D721Med (cell line): ENCODE measurements around the gene PTPN5.
"Not testable (repeated sequence)": the region's sequence is repeated elsewhere in the genome, so short reads cannot be mapped to it uniquely, and the experiment has no call there.

Experiments used
- DNase-seq: peaks from one replicate; pipeline ENCODE4 v3.0.0; 2011; ENCODE audit warnings: low spot score; ENCODE audit not compliant: insufficient read length
- FAIRE-seq: peaks from 2 replicates; lab custom pipeline; 2011; peaks lifted over from hg19 to GRCh38; lab: Jason Lieb, UNC
- TF ChIP-seq, protein P1 (sequence below): IDR thresholded peaks from 2 replicates; pipeline ENCODE4 v1.5.1; 2012; ENCODE audit warnings: mild to moderate bottlenecking, control low read depth; ENCODE audit not compliant: insufficient read depth; ENCODE audit errors: missing control alignments

PTPN5 gene

DNA sequence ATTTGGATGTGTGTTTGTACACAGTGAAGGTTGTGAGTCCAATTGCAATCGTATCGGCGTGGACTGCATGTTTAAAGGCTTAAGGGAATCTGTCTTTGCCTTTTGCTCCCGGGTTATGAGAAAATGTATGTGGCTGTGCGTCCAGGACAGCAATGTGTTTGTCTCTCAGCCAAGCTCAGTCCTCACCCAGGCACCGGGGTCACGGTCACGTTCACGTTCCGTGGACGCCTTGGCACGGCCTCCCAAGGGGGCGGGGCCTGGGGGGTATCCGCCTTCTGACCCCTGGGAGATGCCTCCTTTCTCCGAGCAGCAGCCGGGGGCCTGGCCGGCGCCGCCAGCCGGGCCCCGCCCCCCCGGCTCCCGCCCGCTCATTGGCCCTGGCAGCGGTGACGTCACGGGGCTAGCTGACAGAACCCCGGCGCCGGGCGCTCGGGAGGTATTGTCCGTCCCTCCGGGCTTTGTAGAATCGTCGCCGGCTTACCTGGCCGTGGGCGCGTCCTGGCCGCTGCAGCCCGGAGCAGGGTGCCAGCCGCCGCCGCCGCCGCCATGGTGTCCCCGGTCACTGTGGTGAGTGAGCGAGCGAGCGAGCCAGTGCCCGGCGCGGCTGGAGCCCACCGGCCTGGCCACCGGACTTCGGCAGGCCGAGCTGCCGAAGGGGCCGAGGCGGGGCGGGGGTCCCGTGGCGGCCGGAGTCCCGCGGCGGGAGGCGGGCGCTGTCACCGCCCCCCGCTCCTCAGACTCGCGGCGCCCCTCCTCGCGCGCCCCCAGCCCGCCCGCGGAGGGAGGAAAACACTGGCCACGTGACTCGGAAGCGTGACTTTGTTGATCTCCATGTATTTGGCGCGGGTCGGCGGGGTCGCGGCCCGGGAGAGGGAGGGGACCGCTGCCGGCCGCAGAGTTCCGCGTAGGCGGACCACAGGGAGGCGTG, 93.0 kb downstream of the PTPN5 start, which contains the start of gene TMEM86A:
TMEM86A (plus strand) TSS at position 439 of the 928 bp plus-strand sequence; CDS start at position 547, 108 bp downstream.
- peak; percentile 82 for DNase-seq
- TF ChIP-seq, protein P1, sequence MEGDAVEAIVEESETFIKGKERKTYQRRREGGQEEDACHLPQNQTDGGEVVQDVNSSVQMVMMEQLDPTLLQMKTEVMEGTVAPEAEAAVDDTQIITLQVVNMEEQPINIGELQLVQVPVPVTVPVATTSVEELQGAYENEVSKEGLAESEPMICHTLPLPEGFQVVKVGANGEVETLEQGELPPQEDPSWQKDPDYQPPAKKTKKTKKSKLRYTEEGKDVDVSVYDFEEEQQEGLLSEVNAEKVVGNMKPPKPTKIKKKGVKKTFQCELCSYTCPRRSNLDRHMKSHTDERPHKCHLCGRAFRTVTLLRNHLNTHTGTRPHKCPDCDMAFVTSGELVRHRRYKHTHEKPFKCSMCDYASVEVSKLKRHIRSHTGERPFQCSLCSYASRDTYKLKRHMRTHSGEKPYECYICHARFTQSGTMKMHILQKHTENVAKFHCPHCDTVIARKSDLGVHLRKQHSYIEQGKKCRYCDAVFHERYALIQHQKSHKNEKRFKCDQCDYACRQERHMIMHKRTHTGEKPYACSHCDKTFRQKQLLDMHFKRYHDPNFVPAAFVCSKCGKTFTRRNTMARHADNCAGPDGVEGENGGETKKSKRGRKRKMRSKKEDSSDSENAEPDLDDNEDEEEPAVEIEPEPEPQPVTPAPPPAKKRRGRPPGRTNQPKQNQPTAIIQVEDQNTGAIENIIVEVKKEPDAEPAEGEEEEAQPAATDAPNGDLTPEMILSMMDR, result no peak
- peak; percentile 48 for FAIRE-seq

DNA sequence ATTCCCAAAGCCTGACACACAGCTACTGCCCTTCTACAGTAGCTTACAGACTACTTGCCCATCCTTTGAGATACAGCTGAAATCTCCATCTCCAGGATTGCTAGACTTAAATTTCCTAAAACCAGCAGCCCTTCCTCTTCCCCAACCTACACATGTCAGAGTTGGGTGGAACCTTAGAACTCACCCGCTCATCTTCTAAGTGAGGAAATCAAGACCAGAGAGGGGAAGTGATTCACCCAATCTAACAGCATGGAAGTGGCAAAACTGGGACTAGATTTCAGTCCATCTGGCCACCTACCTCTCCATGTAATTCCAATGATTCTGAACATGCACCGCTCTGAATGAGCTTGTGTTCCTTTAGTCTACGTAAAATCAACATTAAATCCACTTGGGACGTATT, 94.0 kb downstream of the PTPN5 start:
- DNase-seq (no peak), FAIRE-seq (no peak)
- TF ChIP-seq, protein P1, result no peak

DNA sequence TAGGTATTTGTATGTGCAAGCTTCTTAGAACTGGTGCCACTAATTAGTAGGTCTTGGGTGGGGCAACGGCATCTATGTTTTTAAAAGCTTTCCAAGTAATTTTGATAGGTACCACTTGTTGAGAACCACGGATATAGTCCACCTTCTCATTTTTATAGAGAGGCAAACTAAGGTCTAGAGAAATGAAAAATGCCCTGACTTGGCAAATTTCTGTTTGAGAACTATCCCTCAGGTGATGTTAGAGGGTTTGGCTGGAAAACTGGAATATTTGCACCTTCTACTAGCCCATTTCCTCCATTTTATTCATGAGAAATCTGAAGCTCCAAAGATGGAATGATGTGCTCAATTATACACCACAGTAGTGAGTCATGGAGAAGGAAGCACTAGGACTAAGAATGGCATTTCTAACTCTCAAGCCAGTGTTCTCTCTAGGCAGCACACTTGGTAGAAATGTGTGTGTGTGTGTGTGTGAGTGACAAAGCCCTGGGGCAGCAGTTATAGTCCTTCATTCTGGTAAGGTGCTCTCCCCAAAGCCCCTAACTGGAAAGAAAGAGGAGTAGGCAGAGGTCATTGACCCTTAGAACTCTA, 94.9 kb downstream of the PTPN5 start:
- TF ChIP-seq, protein P1, result no peak
- FAIRE-seq (no peak), DNase-seq (no peak)

DNA sequence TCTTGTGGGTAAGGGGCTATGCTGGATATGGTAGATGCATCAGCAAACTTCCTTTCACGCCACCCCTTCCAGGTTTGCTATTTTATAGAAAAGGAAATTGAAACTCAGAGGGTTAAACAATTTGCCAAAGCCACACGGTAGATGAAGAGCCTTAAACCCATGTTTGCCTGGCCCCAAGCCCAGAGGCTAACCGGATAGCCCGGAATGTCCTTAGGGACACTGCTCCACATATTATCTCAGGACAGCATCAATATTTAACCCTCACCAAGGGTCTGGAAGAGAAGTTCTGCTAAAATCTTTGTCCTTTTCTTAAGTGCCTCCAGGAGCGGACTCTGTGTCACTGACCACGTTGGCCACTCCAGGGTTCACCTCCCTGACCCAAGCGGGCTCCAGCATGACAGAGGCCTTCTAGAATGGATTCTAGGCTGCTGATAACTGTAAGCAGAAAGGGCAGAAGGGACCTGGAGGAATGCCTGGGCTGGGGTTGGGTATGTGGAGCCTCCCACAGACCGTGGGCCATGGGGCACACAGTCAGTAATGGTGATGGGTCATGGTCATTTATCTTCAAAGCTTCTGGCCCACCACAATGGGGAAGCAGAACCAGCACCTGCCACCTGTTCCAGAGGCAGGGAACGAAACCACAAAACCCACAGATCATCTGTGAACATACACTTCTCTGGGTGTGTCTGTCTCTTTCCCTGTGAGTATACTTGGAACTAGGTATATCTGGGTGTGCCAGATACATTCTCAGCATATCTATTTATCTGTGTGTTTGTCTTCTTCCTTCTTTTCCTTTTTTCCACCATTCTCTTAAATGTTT, 98.4 kb downstream of the PTPN5 start:
- FAIRE-seq, result no peak
- TF ChIP-seq, protein P1, result no peak
- no peak for DNase-seq

DNA sequence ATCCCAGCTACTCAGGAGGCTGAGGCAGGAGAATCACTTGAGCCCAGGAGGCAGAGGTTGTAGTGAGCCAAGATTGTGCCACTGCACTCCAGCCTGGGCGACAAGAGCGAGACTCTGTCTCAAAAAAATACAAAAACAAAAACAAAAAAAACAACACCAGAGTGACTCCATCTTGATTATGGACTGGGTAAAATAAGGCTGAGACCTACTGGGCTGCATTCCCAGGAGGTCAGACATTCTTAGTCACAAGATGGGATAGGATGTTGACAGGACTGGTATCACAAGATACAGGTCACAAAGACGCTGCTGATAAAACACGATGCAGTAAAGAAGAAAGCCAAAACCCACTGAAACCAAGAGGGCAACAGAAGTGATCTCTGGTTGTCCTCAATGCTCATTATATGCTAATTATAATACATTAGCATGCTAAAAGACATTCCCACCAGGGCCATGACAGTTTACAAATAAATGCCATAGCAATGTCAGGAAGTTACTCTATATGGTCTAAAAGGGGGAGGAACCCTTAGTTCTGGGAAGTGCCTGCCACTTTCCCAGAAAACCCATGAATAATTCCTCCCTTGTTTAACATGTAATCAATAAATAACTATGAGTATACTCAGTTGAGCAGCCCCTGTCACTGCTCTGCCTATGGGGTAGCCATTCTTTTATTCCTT, 100.0 kb downstream of the PTPN5 start:
- not testable (repeated sequence) for FAIRE-seq, DNase-seq

DNA sequence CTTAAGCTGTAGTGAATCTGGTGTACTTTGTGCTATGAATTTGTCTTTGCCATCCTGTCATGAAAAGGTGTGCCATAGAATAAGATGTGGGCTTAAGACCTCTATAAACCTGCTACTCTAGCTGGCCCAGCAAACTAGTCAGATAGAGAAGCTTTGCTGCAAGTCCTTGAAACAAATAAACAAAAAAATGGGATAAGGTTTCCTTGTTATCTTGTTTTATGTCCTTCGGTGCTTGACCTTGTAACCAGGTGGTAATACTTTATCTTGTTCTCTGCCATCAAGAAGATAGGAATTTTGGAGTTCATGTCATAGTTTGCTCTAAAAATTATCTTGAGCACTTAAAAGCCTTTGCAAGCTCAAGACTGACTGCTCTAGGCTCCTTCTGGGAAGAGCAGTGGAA, 107.3 kb downstream of the PTPN5 start:
- DNase-seq (no peak), FAIRE-seq (no peak)
- TF ChIP-seq, protein P1, result no peak

DNA sequence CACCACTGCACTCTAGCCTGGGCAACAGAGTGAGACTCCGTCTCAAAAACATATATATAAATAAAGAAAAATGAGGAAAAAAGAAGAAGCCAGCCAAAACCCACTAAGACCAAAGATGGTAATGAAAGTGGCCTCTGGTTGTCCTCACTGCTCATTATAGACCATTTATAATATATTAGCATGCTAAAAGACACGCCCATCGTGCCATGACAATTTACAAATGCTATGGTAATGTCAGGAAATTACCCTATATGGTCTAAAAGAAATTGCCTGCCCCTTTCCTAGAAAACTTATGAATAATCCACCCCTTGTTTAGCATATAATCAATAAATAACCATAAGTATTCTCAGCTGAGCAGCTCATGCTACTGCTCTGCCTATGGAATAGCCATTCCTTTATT, 109.1 kb downstream of the PTPN5 start:
- FAIRE-seq (no peak), DNase-seq (no peak)
- TF ChIP-seq, protein P1, result no peak

DNA sequence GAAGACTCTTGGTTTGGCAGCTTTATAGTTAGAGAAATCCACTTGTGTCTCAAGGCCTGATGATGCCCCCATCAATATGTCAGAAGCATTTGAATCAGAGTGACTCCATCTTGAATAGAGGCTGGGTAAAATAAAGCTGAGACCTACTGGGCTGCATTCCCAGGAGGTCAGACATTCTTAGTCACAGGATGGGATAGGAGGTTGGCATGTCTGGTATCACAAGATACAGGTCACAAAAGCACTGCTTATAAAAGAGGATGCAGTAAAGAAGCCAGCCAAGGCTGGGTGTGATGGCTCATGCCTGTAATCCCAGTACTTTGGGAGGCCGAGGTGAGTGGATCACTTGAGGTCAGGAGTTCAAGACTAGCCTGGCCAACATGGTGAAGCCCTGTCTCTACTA, 109.6 kb downstream of the PTPN5 start:
- DNase-seq, FAIRE-seq: not testable (repeated sequence)
